Gastrocnemius medialis (tissue), 4 donors: ENCODE measurements around the gene CFAP210.

Source experiments
- CTCF ChIP-seq, 5 experiments: fragments of 450-650 bp in 3 of 5; fragments of 200-600 bp in 2 of 5; sonication (generic) in 2 of 5; IDR thresholded peaks in 4 of 5; conservative IDR thresholded peaks in 1 of 5; 1 replicate in 4 of 5; 2 replicates in 1 of 5; pipeline ENCODE4 v1.5.1; 2016 to 2019; ENCODE audit warnings: antibody characterized with exemption in 5 of 5, mild to moderate bottlenecking in 3 of 5, moderate library complexity in 3 of 5
- POLR2A ChIP-seq, 2 donors: fragments of 450-650 bp; IDR thresholded peaks; one replicate each; pipeline ENCODE4 v1.6.1; 2017; ENCODE audit warnings: antibody characterized with exemption in 2 of 2, mild to moderate bottlenecking in 2 of 2, moderate library complexity in 2 of 2

- TF ChIP-seq POLR2A (IDR thresholded peaks at IDR 0.05) (no peak), CTCF (IDR thresholded peaks at IDR 0.05 in 4 of 5, conservative IDR thresholded peaks at IDR 0.05 in 1 of 5) (no peak)
Observed at GRCh38 chr2:169738566-169739229, 44.5 kb upstream of the CFAP210 start.
